Endodermal cell (in vitro differentiated cells): Measurements from ENCODE around the gene ORM1. TPM values are rescaled to one million over a fixed set of nuclear protein-coding genes. Genes with fewer than 3 reads are reported as not detected.

Experiments
- DNase-seq: peaks from one replicate; pipeline ENCODE4 v3.0.0-alpha.2; 2017
- H3K27ac ChIP-seq: 2 replicates; pipeline ENCODE4 v1.5.1; 2013; ENCODE audit warnings: mild to moderate bottlenecking, low read depth, low read length, moderate library complexity
- H3K27me3 ChIP-seq: 2 replicates; pipeline ENCODE4 v1.6.1; 2013; ENCODE audit warnings: mild to moderate bottlenecking, low read length, moderate library complexity; ENCODE audit not compliant: insufficient read depth, control insufficient read depth, poor library complexity, severe bottlenecking
- H3K36me3 ChIP-seq: 2 replicates; pipeline ENCODE4 v1.7.0; 2013; ENCODE audit warnings: mild to moderate bottlenecking, low read length, moderate library complexity; ENCODE audit not compliant: control insufficient read depth, insufficient read depth
- H3K4me1 ChIP-seq: one replicate; pipeline ENCODE4 v1.7.0; 2013; ENCODE audit warnings: low read length; ENCODE audit not compliant: control insufficient read depth, insufficient read depth
- H3K4me3 ChIP-seq: 2 replicates; pipeline ENCODE4 v1.5.1; 2013; ENCODE audit warnings: mild to moderate bottlenecking, low read length, moderate library complexity
- H3K9ac ChIP-seq: 2 replicates; pipeline ENCODE4 v1.6.1; 2013; ENCODE audit warnings: mild to moderate bottlenecking, low read length, moderate library complexity; ENCODE audit not compliant: poor library complexity, severe bottlenecking; ENCODE audit errors: extremely low read depth
- H3K9me3 ChIP-seq: 2 replicates; pipeline ENCODE4 v1.6.1; 2013; ENCODE audit warnings: mild to moderate bottlenecking, low read length, moderate library complexity; ENCODE audit not compliant: control insufficient read depth
- H3K27ac Mint-ChIP-seq: 2 replicates; pipeline ENCODE4 v1.8.0; 2020; ENCODE audit warnings: mixed read lengths
- H3K27me3 Mint-ChIP-seq: 2 replicates; pipeline ENCODE4 v1.8.0; 2021; ENCODE audit warnings: mild to moderate bottlenecking, mixed read lengths; ENCODE audit not compliant: insufficient read depth
- H3K36me3 Mint-ChIP-seq: 2 replicates; pipeline ENCODE4 v1.8.0; 2020; ENCODE audit warnings: low read depth, mixed read lengths
- H3K4me1 Mint-ChIP-seq: 2 replicates; pipeline ENCODE4 v1.8.0; 2020; ENCODE audit warnings: mixed read lengths
- H3K4me3 Mint-ChIP-seq: 2 replicates; pipeline ENCODE4 v1.8.0; 2020; ENCODE audit warnings: mild to moderate bottlenecking, moderate library complexity, mixed read lengths
- H3K9me3 Mint-ChIP-seq: 2 replicates; pipeline ENCODE4 v1.8.0; 2020; ENCODE audit warnings: mild to moderate bottlenecking, mixed read lengths
- WGBS, 2 experiments: methylation state at CpG; one replicate each; pipeline versions ENCODE4 v1.1.5 to v1.1.7; 2013; ENCODE audit warnings: missing lambda C conversion rate in 2 of 2, mixed read lengths in 1 of 2; ENCODE audit not compliant: insufficient coverage in 1 of 2, insufficient read length in 1 of 2; 5-methylcytosine and 5-hydroxymethylcytosine counted together
- total RNA-seq, 2 donors: library from RNA; stranded (reverse); fragmentation: NEBNext Ultra II Directional in 1 of 2; extraction: Animal tissue kit (Norgen Biotek cat#: 25700) in 1 of 2; gene quantifications; 2 replicates in 1 of 2; 3 replicates in 1 of 2; pipeline ENCODE4 v1.2.1, GENCODE V29; 2021
- TF ChIP-seq, protein P1 (sequence below): fragments of 200-600 bp; sonication (generic); conservative IDR thresholded peaks from 2 replicates; pipeline ENCODE4 v1.5.0; 2021; ENCODE audit warnings: antibody characterized with exemption, mild to moderate bottlenecking

The ORM1 gene
- total RNA-seq, 2 donors from 2014 or later: 0.59 TPM; not detected in 1

DNA sequence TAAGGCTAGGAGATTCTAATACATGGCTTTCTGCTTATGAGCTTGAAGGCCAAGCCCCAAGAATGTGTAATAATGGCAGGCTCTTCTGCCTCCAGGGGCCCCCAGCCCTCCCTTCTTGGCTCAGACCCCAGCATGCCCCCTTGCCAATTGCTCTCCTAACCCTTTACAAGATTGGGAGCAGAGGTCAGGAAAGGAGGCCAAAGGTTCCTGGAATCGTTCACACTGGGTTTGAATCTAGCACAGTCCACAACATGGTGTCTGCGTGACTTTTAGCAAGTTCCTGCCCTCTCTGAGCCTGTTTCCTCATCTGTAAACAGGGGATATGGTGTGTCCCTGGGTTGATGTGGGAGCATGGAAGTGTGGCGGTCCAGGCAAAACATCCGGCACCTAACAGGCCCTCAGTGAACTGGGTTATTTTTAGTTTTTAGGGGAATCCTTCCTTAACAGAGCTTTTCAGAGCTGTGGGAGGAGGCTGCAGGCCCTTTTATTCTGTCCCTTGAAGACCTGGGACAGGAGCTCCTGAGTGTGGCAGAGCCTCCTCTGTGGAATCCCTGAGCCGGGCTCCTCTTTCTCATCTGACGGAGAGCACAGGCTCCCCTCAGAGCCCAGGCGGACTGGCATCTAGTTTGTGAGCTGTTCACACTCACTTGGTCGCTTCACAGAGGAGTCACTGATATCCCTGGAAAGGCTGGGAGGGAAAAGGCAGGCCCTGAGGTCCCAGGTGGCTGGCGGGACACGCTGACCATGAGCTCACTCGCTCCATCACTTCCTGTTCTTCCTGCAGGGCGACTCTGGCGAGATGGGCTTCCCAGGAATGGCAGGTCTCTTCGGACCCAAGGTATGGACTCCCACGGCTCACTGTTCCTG is 23.4 kb upstream of the ORM1 start:
- Histone ChIP-seq H3K4me1 (no peaks in the 10 kb centered on the region), H3K9me3 (peaks cover 21% of the 10 kb centered on the region), H3K27ac (no peak overlapping the region), H3K36me3 (peaks cover 71% of the 10 kb centered on the region), H3K27me3 (no peaks in the 10 kb centered on the region), H3K9ac (no peak overlapping the region), H3K4me3 (no peak overlapping the region)
- Mint-ChIP-seq H3K9me3 (peaks cover 16% of the 10 kb centered on the region), H3K27me3 (no peaks in the 10 kb centered on the region), H3K4me1 (no peaks in the 10 kb centered on the region), H3K27ac (no peak overlapping the region), H3K4me3 (no peak overlapping the region), H3K36me3 (peaks cover 58% of the 10 kb centered on the region)
- TF ChIP-seq, protein P1, sequence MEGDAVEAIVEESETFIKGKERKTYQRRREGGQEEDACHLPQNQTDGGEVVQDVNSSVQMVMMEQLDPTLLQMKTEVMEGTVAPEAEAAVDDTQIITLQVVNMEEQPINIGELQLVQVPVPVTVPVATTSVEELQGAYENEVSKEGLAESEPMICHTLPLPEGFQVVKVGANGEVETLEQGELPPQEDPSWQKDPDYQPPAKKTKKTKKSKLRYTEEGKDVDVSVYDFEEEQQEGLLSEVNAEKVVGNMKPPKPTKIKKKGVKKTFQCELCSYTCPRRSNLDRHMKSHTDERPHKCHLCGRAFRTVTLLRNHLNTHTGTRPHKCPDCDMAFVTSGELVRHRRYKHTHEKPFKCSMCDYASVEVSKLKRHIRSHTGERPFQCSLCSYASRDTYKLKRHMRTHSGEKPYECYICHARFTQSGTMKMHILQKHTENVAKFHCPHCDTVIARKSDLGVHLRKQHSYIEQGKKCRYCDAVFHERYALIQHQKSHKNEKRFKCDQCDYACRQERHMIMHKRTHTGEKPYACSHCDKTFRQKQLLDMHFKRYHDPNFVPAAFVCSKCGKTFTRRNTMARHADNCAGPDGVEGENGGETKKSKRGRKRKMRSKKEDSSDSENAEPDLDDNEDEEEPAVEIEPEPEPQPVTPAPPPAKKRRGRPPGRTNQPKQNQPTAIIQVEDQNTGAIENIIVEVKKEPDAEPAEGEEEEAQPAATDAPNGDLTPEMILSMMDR: no peak
- WGBS, 2 experiments: 87 to 92% methylated on average over 4 to 15 of the region's 15 CpGs
- peak; percentile 40 for DNase-seq

GRCh38 chr9:114300153-114300845 is 22.6 kb upstream of the ORM1 start:
- no peak overlapping the region for H3K27ac ChIP-seq
- no peaks in the 10 kb centered on the region for H3K27me3 ChIP-seq
- Mint-ChIP-seq H3K27me3 (no peaks in the 10 kb centered on the region), H3K27ac (no peak overlapping the region), H3K4me3 (no peak overlapping the region), H3K36me3 (peaks cover 51% of the 10 kb centered on the region), H3K4me1 (no peaks in the 10 kb centered on the region), H3K9me3 (peaks cover 8% of the 10 kb centered on the region)
- 91 to 96% methylated on average over 4 of the region's 4 CpGs for WGBS, 2 experiments
- peaks cover 13% of the 10 kb centered on the region for H3K9me3 ChIP-seq
- no peaks in the 10 kb centered on the region for H3K4me1 ChIP-seq
- H3K36me3 ChIP-seq: peaks cover 65% of the 10 kb centered on the region
- no peak overlapping the region for H3K4me3 ChIP-seq
- DNase-seq: no peak
- TF ChIP-seq, protein P1: no peak
- no peak overlapping the region for H3K9ac ChIP-seq

GRCh38 chr9:114300846-114301797 is 21.8 kb upstream of the ORM1 start:
- Mint-ChIP-seq H3K27me3 (no peaks in the 10 kb centered on the region), H3K36me3 (peaks cover 43% of the 10 kb centered on the region), H3K27ac (no peak overlapping the region), H3K9me3 (peaks cover under 1% of the 10 kb centered on the region), H3K4me3 (no peak overlapping the region), H3K4me1 (no peaks in the 10 kb centered on the region)
- no peaks in the 10 kb centered on the region for H3K4me1 ChIP-seq
- no peak overlapping the region for H3K27ac ChIP-seq
- no peaks in the 10 kb centered on the region for H3K27me3 ChIP-seq
- peaks cover 5% of the 10 kb centered on the region for H3K9me3 ChIP-seq
- peak; percentile 30 for DNase-seq
- H3K4me3 ChIP-seq: no peak overlapping the region
- 94 to 98% methylated on average over 15 to 31 of the region's 31 CpGs for WGBS, 2 experiments
- peaks cover 56% of the 10 kb centered on the region for H3K36me3 ChIP-seq
- no peak overlapping the region for H3K9ac ChIP-seq
- TF ChIP-seq, protein P1: no peak
